ENCODE data around the gene C1orf53.
"Not testable (repeated sequence)": the region's sequence is repeated elsewhere in the genome, so short reads cannot be mapped to it uniquely, and the experiment has no call there.

C1orf53 gene

GRCh38 chr1:197922070-197922390 is 19.6 kb downstream of the C1orf53 start:
- no peak for DNase-seq

- DNase-seq = no peak
Measured at GRCh38 chr1:197923038-197923437, 20.6 kb downstream of the C1orf53 start.

- no peak for DNase-seq
Measured at GRCh38 chr1:197924516-197925123, 22.2 kb downstream of the C1orf53 start.

GRCh38 chr1:197927908-197928665 is 25.7 kb downstream of the C1orf53 start:
- DNase-seq = no peak

- no peak for DNase-seq
Measured at GRCh38 chr1:197928849-197929336, 26.5 kb downstream of the C1orf53 start.

GRCh38 chr1:197933016-197933415 is 30.6 kb downstream of the C1orf53 start:
- no peak for DNase-seq

GRCh38 chr1:197933647-197934046 is 31.2 kb downstream of the C1orf53 start:
- DNase-seq = no peak

- no peak for DNase-seq
Measured at GRCh38 chr1:197937381-197937780, 35.0 kb downstream of the C1orf53 start.

GRCh38 chr1:197937892-197938291 is 35.5 kb downstream of the C1orf53 start:
- no peak for DNase-seq

- not testable (repeated sequence) for DNase-seq
Measured at GRCh38 chr1:197939159-197939980, 36.9 kb downstream of the C1orf53 start.

- DNase-seq = no peak
Measured at GRCh38 chr1:197942042-197942441, 39.6 kb downstream of the C1orf53 start.

GRCh38 chr1:197944485-197944884 is 42.1 kb downstream of the C1orf53 start:
- no peak for DNase-seq

- DNase-seq = no peak
Measured at GRCh38 chr1:197948926-197949899, 46.8 kb downstream of the C1orf53 start.

- DNase-seq = no peak
Measured at GRCh38 chr1:197951089-197951488, 48.7 kb downstream of the C1orf53 start.

- no peak for DNase-seq
Measured at GRCh38 chr1:197951617-197952175, 49.3 kb downstream of the C1orf53 start.

GRCh38 chr1:197953472-197953871 is 51.0 kb downstream of the C1orf53 start:
- DNase-seq = not testable (repeated sequence)

- DNase-seq = no peak
Measured at GRCh38 chr1:197954718-197955418, 52.4 kb downstream of the C1orf53 start.

- no peak for DNase-seq
Measured at GRCh38 chr1:197955486-197956394, 53.3 kb downstream of the C1orf53 start.
